IPS-18a (cell line): Measurements from ENCODE around the gene NDFIP2.

Source experiments
- H3K27ac ChIP-seq: one replicate; pipeline ENCODE4 v1.5.1; 2013; ENCODE audit warnings: low read length
- H3K27me3 ChIP-seq: one replicate; pipeline ENCODE4 v1.6.1; 2013; ENCODE audit warnings: mild to moderate bottlenecking, low read length; ENCODE audit not compliant: control insufficient read depth, insufficient read depth
- H3K36me3 ChIP-seq: one replicate; pipeline ENCODE4 v1.6.1; 2013; ENCODE audit warnings: low read depth, low read length; ENCODE audit not compliant: control insufficient read depth
- H3K4me1 ChIP-seq: one replicate; pipeline ENCODE4 v1.6.1; 2013; ENCODE audit warnings: low read depth, low read length; ENCODE audit not compliant: control insufficient read depth
- H3K4me3 ChIP-seq: one replicate; pipeline ENCODE4 v1.5.1; 2013; ENCODE audit warnings: low read length
- H3K9ac ChIP-seq: one replicate; pipeline ENCODE4 v1.6.1; 2013; ENCODE audit warnings: mild to moderate bottlenecking, low read length, moderate library complexity
- H3K9me3 ChIP-seq: one replicate; pipeline ENCODE4 v1.6.1; 2013; ENCODE audit warnings: low read depth, low read length; ENCODE audit not compliant: control insufficient read depth

Gene NDFIP2

GRCh38 chr13:79447741-79448140 is 33.2 kb upstream of the NDFIP2 start:
- Histone ChIP-seq H3K36me3 (no peaks in the 10 kb centered on the region), H3K4me3 (no peak overlapping the region), H3K27me3 (no peaks in the 10 kb centered on the region), H3K9ac (no peak overlapping the region), H3K27ac (no peak overlapping the region), H3K4me1 (peaks cover 11% of the 10 kb centered on the region), H3K9me3 (no peaks in the 10 kb centered on the region)

DNA sequence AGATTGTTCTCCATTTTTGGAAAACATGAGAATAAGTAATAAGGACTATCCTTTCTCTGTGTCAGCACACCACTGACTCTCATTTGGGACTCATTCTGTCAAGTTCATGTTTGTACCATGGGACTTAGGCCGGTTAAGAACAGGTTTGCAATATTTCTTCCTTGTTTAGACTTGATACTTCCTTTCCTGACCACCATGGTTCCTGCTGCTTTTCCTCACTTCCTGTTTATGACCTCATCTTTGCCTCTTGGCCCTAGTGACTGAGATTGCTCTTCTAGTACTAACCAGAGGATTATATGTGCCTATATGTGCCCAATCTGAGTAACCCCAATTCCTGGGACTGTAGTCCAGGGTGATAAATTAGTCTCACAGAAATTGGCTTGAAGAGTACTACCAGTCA is 32.5 kb upstream of the NDFIP2 start:
- H3K36me3 ChIP-seq, result no peaks in the 10 kb centered on the region
- no peaks in the 10 kb centered on the region for H3K27me3 ChIP-seq
- H3K27ac ChIP-seq, result no peak overlapping the region
- H3K4me1 ChIP-seq, result peaks cover 11% of the 10 kb centered on the region
- no peak overlapping the region for H3K9ac ChIP-seq
- H3K9me3 ChIP-seq, result no peaks in the 10 kb centered on the region
- no peak overlapping the region for H3K4me3 ChIP-seq

DNA sequence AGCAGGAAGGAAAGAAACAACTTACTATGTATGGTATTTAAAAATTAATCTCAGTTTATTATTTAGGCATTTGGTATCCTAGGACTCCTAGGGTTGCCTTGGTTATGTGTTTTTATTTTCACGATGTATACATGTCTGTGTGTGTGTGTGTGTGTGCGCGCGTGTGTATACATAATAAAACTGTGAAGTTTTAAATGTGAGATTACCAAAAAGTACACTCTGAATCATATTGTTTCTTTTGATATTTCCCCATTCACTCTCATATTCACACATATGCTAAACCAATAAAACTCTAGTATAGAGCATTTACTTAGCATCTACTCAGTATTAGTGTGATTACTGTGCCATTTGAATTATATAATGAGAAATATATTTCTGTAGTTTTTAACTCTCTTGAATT is 30.8 kb upstream of the NDFIP2 start:
- H3K36me3 ChIP-seq, result no peaks in the 10 kb centered on the region
- H3K4me3 ChIP-seq, result no peak overlapping the region
- H3K9ac ChIP-seq, result no peak overlapping the region
- no peak overlapping the region for H3K27ac ChIP-seq
- H3K27me3 ChIP-seq, result no peaks in the 10 kb centered on the region
- peaks cover 11% of the 10 kb centered on the region for H3K4me1 ChIP-seq
- no peaks in the 10 kb centered on the region for H3K9me3 ChIP-seq

- Histone ChIP-seq H3K9ac (no peak overlapping the region), H3K27ac (no peak overlapping the region), H3K36me3 (no peaks in the 10 kb centered on the region), H3K27me3 (no peaks in the 10 kb centered on the region), H3K4me3 (no peak overlapping the region), H3K4me1 (peaks cover 7% of the 10 kb centered on the region), H3K9me3 (no peaks in the 10 kb centered on the region)
Observed at GRCh38 chr13:79451500-79451962, 29.4 kb upstream of the NDFIP2 start.

DNA sequence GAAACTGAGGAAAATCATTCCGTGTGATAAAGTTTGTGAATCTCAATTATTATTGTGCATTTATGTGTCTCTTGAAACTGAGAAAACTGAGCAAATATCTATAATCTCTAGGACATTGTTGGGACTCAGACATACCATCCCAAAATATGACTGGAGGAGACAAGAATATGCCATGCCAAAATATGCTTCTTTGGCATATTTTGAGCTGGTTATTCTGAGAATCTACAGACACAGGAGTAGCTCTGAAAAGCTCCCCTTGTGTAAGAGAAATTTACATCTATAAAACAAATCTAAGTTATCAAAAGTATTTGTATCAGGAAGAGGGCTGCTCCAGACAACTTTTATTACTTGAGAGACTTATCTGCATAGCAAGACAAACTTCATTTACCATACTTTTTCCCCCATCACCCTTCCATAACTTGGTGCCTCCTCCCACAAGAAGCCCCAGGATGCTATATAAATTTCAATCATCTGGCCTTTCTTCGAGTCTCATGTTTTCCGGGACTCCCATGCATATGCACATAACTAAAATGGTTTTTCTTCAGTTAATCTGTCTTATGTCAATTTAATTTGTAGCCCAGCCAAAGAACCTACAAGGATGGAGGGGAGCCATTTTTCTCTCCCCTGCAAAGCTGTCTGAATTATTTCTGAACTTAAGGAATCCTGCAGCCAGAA is 28.6 kb upstream of the NDFIP2 start:
- no peak overlapping the region for H3K4me3 ChIP-seq
- no peaks in the 10 kb centered on the region for H3K9me3 ChIP-seq
- H3K9ac ChIP-seq, result no peak overlapping the region

DNA sequence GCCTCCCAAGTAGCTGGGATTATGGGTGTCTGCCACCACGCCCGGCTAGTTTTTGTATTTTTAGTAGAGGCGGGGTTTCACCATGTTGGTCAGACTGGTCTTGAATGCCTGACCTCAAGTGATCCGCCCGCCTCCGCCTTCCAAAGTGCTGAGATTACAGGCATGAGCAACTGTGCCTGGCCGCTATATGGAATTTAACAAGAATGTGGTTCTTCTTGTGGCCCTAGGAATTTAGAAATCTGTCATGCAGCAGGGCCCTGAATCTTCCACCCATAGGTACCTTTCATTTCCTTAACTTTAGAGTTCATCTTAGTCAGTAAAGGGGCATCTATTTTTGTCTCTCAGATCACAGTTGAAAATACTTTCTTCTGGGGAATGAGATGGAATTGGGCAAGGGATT is 25.6 kb upstream of the NDFIP2 start:
- no peaks in the 10 kb centered on the region for H3K9me3 ChIP-seq
- H3K27me3 ChIP-seq, result no peaks in the 10 kb centered on the region
- H3K36me3 ChIP-seq, result no peaks in the 10 kb centered on the region
- peaks cover 6% of the 10 kb centered on the region for H3K4me1 ChIP-seq
- no peak overlapping the region for H3K27ac ChIP-seq
- H3K9ac ChIP-seq, result no peak overlapping the region
- no peak overlapping the region for H3K4me3 ChIP-seq

More for the DNA sequence above, 28.6 kb upstream of the NDFIP2 start:
- H3K27me3 ChIP-seq, result no peaks in the 10 kb centered on the region
- H3K27ac ChIP-seq, result no peak overlapping the region
- H3K36me3 ChIP-seq, result no peaks in the 10 kb centered on the region
- H3K4me1 ChIP-seq, result peaks cover 6% of the 10 kb centered on the region

DNA sequence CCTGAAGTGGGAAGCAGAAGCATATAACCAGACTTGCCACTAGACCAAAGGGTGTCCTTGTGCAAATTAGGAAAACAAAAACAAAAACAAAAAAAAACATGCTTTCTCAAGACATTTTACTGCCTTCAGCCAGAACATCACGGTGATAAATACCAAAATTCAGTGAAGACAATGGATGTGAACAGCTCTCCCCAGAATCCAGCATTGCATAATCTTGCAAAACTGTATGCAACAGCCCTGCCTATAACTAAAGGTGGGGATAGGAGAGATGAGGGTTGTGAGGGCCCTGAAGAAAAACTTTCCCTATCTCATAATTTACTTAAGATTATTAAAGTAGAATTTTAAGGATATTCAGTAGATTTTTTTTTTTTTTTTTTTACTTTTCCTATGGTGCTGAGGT is 24.9 kb upstream of the NDFIP2 start:
- no peaks in the 10 kb centered on the region for H3K27me3 ChIP-seq
- H3K4me3 ChIP-seq, result no peak overlapping the region
- H3K36me3 ChIP-seq, result no peaks in the 10 kb centered on the region
- no peak overlapping the region for H3K9ac ChIP-seq
- H3K4me1 ChIP-seq, result peaks cover 6% of the 10 kb centered on the region
- H3K9me3 ChIP-seq, result no peaks in the 10 kb centered on the region
- no peak overlapping the region for H3K27ac ChIP-seq

- H3K9me3 ChIP-seq, result no peaks in the 10 kb centered on the region
- H3K4me3 ChIP-seq, result no peak overlapping the region
- H3K9ac ChIP-seq, result no peak overlapping the region
- H3K27me3 ChIP-seq, result no peaks in the 10 kb centered on the region
- no peak overlapping the region for H3K27ac ChIP-seq
- H3K36me3 ChIP-seq, result no peaks in the 10 kb centered on the region
- peaks cover 6% of the 10 kb centered on the region for H3K4me1 ChIP-seq
Observed at GRCh38 chr13:79456656-79457365, 24.1 kb upstream of the NDFIP2 start.

DNA sequence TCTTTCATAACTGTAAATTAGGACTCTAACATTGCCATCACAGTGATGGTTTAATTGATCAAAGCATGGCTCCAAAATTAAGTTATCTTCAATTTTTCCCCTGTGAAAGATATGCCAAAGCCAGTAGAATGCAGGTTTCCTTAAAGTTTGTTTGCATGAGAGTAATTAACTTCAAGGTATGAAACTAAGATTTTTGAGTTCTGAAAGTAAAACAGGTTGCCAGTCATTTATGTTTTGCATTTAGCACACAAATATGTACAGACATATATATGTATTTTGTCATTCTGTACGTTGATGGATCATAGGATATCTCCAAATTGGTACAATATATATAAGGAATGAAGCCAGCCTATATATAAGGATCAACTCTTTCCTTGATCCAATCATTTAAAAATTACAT is 23.6 kb upstream of the NDFIP2 start:
- Histone ChIP-seq H3K36me3 (no peaks in the 10 kb centered on the region), H3K4me3 (no peak overlapping the region), H3K4me1 (peaks cover 4% of the 10 kb centered on the region), H3K27me3 (no peaks in the 10 kb centered on the region), H3K9ac (no peak overlapping the region), H3K27ac (no peak overlapping the region), H3K9me3 (no peaks in the 10 kb centered on the region)

GRCh38 chr13:79457948-79458347 is 23.0 kb upstream of the NDFIP2 start:
- Histone ChIP-seq H3K9me3 (no peaks in the 10 kb centered on the region), H3K4me3 (no peak overlapping the region), H3K9ac (no peak overlapping the region), H3K36me3 (no peaks in the 10 kb centered on the region), H3K4me1 (no peaks in the 10 kb centered on the region), H3K27ac (no peak overlapping the region), H3K27me3 (no peaks in the 10 kb centered on the region)

GRCh38 chr13:79458436-79458835 is 22.5 kb upstream of the NDFIP2 start:
- H3K9me3 ChIP-seq, result no peaks in the 10 kb centered on the region
- no peak overlapping the region for H3K27ac ChIP-seq
- H3K4me1 ChIP-seq, result no peaks in the 10 kb centered on the region
- no peak overlapping the region for H3K4me3 ChIP-seq
- H3K36me3 ChIP-seq, result no peaks in the 10 kb centered on the region
- H3K27me3 ChIP-seq, result no peaks in the 10 kb centered on the region
- H3K9ac ChIP-seq, result no peak overlapping the region

DNA sequence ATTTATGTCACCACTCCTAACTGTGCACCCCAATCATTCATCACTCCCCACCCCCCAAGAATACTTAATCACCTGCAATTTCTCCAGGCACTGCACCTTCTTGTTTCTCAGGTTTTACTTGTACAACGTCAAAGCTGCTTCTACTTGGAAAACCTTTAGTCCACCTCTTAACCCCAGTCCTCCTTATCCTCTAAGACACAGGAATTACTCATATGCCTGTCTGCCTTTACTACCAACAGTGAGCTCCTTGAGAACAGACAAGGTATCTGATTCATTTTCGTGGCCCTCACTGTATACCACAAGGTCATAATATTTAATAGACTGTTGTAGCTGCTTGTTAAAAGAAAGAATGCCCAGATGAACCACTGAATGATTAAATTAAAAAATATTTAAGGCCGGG is 21.0 kb upstream of the NDFIP2 start:
- no peaks in the 10 kb centered on the region for H3K27me3 ChIP-seq
- H3K36me3 ChIP-seq, result no peaks in the 10 kb centered on the region
- no peaks in the 10 kb centered on the region for H3K9me3 ChIP-seq
- H3K27ac ChIP-seq, result no peak overlapping the region
- no peak overlapping the region for H3K4me3 ChIP-seq
- no peaks in the 10 kb centered on the region for H3K4me1 ChIP-seq
- H3K9ac ChIP-seq, result no peak overlapping the region
